ENCODE results near the gene ID2.
"Not testable (repeated sequence)": the region's sequence is repeated elsewhere in the genome, so short reads cannot be mapped to it uniquely, and the experiment has no call there.

The ID2 gene

GRCh38 chr2:8722986-8723385 lies 41.1 kb downstream of the ID2 start:
- no peak for TF ChIP-seq CTCF (IDR thresholded peaks at IDR 0.05; ENCODE audit: low read depth, low read length)
- H3K4me3 ChIP-seq (ENCODE audit: low read depth, low read length) = no peak overlapping the region

GRCh38 chr2:8725838-8726237 lies 44.0 kb downstream of the ID2 start:
- TF ChIP-seq CTCF (IDR thresholded peaks at IDR 0.05; ENCODE audit: low read depth, low read length) = no peak
- no peak overlapping the region for H3K4me3 ChIP-seq (ENCODE audit: low read depth, low read length)

GRCh38 chr2:8728305-8729015 lies 46.6 kb downstream of the ID2 start:
- no peak overlapping the region for H3K4me3 ChIP-seq (ENCODE audit: low read depth, low read length)
- TF ChIP-seq CTCF (IDR thresholded peaks at IDR 0.05; ENCODE audit: low read depth, low read length) = no peak

- H3K4me3 ChIP-seq (ENCODE audit: low read depth, low read length) = not testable (repeated sequence)
Measured at GRCh38 chr2:8729101-8729500, 47.2 kb downstream of the ID2 start.

- H3K4me3 ChIP-seq (ENCODE audit: low read depth, low read length) = no peak overlapping the region
- TF ChIP-seq CTCF (IDR thresholded peaks at IDR 0.05; ENCODE audit: low read depth, low read length) = no peak
Measured at GRCh38 chr2:8729939-8730338, 48.1 kb downstream of the ID2 start.

GRCh38 chr2:8732601-8733000 lies 50.7 kb downstream of the ID2 start:
- no peak for TF ChIP-seq CTCF (IDR thresholded peaks at IDR 0.05; ENCODE audit: low read depth, low read length)
- H3K4me3 ChIP-seq (ENCODE audit: low read depth, low read length) = no peak overlapping the region
